ENCODE data around the gene ST14. TPM values are rescaled to one million over a fixed set of nuclear protein-coding genes. Genes with fewer than 3 reads are reported as not detected.
"Not testable (repeated sequence)": the region's sequence is repeated elsewhere in the genome, so short reads cannot be mapped to it uniquely, and the experiment has no call there.

ST14 gene
- total RNA-seq, 4 donors from 2014 or later = 104 to 469 (median 424) TPM

DNA sequence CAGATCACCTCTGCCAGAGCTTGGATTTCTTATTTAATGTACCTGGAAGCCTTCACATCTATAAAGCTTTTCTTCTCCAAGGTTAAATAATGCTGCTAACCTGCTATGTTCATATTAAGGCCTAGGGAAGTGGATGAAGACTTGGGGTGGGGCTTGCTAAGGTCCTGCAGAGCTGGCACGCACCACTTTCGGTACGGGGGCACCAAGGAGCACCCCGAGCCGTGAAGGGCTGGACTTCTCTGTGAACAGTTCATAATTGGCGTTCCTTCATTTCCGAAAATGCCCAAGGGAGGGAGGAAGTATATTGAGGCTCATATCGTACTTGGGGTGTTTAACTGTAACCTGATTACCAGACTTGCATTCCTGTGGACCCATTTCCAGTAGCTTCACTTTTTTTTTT is 59.6 kb downstream of the ST14 start:
- TF ChIP-seq, protein P1, sequence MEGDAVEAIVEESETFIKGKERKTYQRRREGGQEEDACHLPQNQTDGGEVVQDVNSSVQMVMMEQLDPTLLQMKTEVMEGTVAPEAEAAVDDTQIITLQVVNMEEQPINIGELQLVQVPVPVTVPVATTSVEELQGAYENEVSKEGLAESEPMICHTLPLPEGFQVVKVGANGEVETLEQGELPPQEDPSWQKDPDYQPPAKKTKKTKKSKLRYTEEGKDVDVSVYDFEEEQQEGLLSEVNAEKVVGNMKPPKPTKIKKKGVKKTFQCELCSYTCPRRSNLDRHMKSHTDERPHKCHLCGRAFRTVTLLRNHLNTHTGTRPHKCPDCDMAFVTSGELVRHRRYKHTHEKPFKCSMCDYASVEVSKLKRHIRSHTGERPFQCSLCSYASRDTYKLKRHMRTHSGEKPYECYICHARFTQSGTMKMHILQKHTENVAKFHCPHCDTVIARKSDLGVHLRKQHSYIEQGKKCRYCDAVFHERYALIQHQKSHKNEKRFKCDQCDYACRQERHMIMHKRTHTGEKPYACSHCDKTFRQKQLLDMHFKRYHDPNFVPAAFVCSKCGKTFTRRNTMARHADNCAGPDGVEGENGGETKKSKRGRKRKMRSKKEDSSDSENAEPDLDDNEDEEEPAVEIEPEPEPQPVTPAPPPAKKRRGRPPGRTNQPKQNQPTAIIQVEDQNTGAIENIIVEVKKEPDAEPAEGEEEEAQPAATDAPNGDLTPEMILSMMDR (IDR thresholded peaks at IDR 0.05) = no peak
- TF ChIP-seq POLR2A (IDR thresholded peaks at IDR 0.05) = no peak
- no peak overlapping the region for H3K4me3 ChIP-seq
- H3K36me3 ChIP-seq = no peaks in the 10 kb centered on the region
- no peaks in the 10 kb centered on the region for H3K9me3 ChIP-seq
- no peak overlapping the region for H3K27ac ChIP-seq
- no peaks in the 10 kb centered on the region for H3K4me1 ChIP-seq
- H3K27me3 ChIP-seq = no peaks in the 10 kb centered on the region
- DNase-seq = no peak

DNA sequence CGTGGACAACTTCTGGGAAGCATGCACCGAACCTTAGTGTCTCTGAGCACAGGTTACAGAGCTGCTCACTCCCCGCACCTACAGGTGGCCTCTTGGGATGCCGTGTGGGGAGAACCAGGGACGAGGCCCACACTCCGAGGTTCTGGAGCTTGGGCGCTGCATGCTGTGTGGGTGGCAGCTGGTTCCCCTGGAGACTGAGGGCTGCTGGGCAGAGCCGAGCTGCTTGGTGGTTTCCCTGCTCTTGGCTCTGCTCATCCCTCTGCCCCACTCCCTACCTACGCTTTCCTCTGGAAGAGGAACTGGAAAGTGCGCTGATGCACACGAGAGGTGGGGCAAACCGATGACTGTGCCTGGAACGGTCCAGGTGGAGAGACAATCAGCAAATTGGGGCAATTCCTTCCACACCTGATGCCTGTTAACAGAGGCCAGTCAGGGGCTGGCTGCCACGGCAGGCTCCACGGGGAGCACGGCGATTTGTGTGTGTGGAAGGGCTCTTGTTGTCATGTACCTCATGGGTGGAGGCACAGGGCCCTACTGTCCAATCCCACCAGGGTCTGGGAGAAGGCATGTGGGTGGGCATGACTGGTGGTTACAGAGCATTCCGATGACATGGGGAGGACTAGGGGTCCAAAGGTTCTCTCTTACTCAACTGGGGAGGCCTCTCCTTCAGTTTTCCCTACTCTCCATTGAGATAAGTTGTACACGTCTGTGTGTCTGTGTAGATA is 60.9 kb downstream of the ST14 start:
- no peak overlapping the region for H3K4me3 ChIP-seq
- H3K4me1 ChIP-seq = no peaks in the 10 kb centered on the region
- H3K9me3 ChIP-seq = no peaks in the 10 kb centered on the region
- H3K36me3 ChIP-seq = no peaks in the 10 kb centered on the region
- H3K27ac ChIP-seq = no peak overlapping the region
- TF ChIP-seq, protein P1 (IDR thresholded peaks at IDR 0.05) = no peak
- no peak for TF ChIP-seq POLR2A (IDR thresholded peaks at IDR 0.05)
- DNase-seq = peak in 1 of 3 donors; percentile 37
- no peaks in the 10 kb centered on the region for H3K27me3 ChIP-seq

DNA sequence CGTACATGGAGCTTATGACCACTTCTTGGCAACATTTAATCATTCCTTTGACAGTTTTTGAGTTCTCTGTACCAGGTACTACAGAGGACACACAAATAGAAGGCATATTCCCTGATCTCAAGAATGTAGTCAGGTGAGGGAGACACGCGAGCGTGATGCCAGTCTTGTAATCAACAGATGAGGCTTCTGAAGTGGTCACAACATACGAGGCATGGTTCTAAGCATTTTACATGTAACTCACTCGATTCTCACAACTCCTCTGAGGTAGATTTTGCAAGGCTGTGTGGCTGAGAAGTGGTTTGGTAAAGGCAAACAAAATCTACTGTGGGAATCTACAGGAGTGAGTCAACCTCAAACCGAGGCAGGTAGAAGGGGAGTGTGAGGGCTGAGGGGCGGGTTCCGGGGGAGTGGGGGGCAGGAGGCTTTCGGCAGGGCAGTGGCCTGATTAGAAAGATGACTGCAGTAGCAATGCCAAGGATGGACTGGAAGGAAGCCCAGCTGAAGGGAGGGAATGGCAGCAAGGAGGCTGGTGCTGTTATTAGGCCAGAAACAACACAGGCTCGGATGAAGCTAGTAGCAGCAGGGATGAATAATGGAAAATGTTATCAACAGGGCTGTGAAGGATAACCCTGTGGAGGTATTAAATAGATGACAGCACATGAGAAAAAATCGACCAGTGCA is 63.8 kb downstream of the ST14 start:
- H3K27ac ChIP-seq = no peak overlapping the region
- no peak for DNase-seq
- no peak overlapping the region for H3K4me3 ChIP-seq
- no peaks in the 10 kb centered on the region for H3K27me3 ChIP-seq
- H3K4me1 ChIP-seq = no peaks in the 10 kb centered on the region
- no peak for TF ChIP-seq POLR2A (IDR thresholded peaks at IDR 0.05)
- TF ChIP-seq, protein P1 (IDR thresholded peaks at IDR 0.05) = no peak
- H3K36me3 ChIP-seq = no peaks in the 10 kb centered on the region
- H3K9me3 ChIP-seq = no peaks in the 10 kb centered on the region

DNA sequence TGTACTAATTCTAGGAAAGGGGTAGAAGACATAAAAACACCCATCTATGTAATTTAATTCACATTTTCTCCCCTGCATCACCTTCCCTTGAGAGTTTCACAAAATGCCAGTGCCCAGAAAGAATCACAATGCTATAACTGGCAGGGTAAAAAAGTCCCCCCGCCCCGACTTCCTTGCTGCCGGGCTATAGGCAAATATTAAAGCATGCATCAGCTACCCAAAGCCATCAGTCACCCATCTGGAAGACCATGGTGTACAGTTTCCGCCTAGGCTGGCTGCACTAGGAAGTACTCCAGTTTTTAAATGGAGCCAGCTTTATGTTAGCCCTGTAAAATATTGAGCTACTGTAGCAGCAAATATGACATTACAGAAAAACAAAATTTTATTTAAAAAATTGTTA is 67.8 kb downstream of the ST14 start:
- TF ChIP-seq, protein P1 (IDR thresholded peaks at IDR 0.05) = no peak
- no peak for TF ChIP-seq POLR2A (IDR thresholded peaks at IDR 0.05)
- H3K9me3 ChIP-seq = no peaks in the 10 kb centered on the region
- H3K4me1 ChIP-seq = no peaks in the 10 kb centered on the region
- no peak overlapping the region for H3K27ac ChIP-seq
- no peak for DNase-seq
- no peak overlapping the region for H3K4me3 ChIP-seq
- H3K27me3 ChIP-seq = no peaks in the 10 kb centered on the region
- no peaks in the 10 kb centered on the region for H3K36me3 ChIP-seq

DNA sequence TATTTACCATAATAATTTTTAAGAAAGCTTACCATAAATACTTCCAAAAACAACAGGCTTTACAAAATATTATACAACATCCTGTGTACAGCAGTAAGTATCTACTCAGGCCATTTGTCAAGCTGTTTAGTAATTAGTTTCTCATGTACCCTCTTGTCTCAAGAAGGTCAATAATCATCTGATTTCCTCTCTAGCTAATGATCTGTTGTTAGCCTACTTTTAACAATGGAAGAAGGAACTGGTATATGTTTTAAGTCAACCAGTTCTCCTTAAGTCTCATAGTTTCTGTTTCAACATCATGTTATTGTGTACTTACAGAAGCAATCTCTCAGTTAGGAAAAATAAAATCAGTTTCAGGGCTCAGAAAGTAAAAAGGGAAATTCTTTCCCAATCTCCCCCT is 73.9 kb downstream of the ST14 start:
- not testable (repeated sequence) for H3K27ac ChIP-seq, H3K9me3 ChIP-seq, H3K4me3 ChIP-seq, H3K27me3 ChIP-seq, H3K4me1 ChIP-seq, DNase-seq
- peaks cover 0 to 30% (median 0%) of the 10 kb centered on the region in 3 donors for H3K36me3 ChIP-seq

DNA sequence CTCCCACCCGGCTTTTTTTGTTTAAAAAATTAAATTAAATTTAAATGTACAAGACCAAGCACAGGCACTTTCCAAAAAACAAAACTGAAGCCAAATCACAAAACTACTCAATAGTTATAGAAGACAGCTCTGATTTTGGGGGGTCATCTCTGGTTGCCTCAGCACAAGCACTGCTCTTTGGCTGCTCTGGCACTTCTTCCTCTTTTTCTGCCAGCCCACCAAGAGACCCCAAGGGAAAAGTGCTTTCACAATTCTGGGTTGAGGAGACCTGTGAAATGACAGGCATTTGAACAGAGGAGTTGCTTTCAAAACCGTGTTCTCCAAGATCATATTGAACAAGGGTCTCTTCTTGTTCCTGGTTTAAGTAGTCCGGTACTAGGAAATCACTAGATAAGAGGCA is 74.3 kb downstream of the ST14 start:
- not testable (repeated sequence) for H3K9me3 ChIP-seq, H3K27me3 ChIP-seq, H3K27ac ChIP-seq, H3K4me3 ChIP-seq, DNase-seq, H3K4me1 ChIP-seq
- H3K36me3 ChIP-seq = peaks cover 0 to 30% (median 0%) of the 10 kb centered on the region in 3 donors

Measured in Peyer's patch (tissue), 4 donors.